Retinal pigment epithelial cell (primary cell): Measurements from ENCODE around the gene CARHSP1.

Experiments
- DNase-seq: peaks from one replicate; pipeline ENCODE4 v3.0.0-alpha.2; 2010; ENCODE audit warnings: low read depth
- H3K4me3 ChIP-seq: 2 replicates; pipeline ENCODE4 v1.5.1; 2011; ENCODE audit warnings: mild to moderate bottlenecking, low read length, control low read depth, moderate library complexity
- TF ChIP-seq, protein P1 (sequence below): conservative IDR thresholded peaks from 2 replicates; pipeline ENCODE4 v1.5.1; 2011; ENCODE audit warnings: low read depth, low read length, control low read depth, inconsistent platforms

Gene CARHSP1

DNA sequence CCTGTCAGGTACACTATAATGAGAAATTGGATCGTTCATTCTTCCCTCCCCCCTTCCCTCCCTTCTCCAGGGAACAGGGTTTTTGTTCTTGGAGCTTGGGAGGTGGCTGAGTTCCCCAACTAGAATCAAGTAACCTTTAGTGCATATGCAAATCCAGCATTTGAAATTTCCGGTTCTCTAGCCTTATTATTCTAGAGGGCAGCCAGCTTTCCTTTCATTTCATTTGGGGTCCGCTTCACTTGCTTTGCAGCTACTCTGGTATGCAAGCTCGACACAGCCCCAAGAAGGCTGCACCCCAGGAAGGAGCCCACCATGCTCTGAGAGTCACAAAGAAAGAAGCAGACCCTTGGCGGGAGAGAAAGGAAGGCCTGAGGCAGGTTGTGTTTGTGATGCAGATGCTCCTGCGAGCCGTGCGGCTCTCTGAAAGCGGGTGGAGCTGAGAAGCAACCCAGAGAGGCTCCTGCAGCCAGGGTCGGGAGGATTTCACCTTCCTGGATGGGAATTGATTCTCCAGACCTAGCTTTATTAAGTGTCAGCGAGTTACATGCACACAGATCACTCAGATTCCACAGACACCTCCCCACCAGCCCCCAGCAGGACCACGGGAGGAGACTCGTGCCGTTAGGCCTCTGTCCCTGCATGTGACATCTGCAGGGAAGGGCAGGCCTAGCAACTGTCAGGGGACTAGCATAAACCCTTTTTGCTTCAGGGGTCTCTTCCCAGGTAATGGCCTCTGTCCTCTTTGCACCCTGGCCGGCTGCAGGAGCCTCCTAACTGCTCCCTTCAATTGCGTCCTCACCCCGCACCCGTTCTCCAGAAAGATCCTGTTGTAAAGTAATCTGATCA lies 36.7 kb downstream of the CARHSP1 start:
- no peak overlapping the region for H3K4me3 ChIP-seq
- TF ChIP-seq, protein P1, sequence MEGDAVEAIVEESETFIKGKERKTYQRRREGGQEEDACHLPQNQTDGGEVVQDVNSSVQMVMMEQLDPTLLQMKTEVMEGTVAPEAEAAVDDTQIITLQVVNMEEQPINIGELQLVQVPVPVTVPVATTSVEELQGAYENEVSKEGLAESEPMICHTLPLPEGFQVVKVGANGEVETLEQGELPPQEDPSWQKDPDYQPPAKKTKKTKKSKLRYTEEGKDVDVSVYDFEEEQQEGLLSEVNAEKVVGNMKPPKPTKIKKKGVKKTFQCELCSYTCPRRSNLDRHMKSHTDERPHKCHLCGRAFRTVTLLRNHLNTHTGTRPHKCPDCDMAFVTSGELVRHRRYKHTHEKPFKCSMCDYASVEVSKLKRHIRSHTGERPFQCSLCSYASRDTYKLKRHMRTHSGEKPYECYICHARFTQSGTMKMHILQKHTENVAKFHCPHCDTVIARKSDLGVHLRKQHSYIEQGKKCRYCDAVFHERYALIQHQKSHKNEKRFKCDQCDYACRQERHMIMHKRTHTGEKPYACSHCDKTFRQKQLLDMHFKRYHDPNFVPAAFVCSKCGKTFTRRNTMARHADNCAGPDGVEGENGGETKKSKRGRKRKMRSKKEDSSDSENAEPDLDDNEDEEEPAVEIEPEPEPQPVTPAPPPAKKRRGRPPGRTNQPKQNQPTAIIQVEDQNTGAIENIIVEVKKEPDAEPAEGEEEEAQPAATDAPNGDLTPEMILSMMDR = no peak
- DNase-seq = no peak

DNA sequence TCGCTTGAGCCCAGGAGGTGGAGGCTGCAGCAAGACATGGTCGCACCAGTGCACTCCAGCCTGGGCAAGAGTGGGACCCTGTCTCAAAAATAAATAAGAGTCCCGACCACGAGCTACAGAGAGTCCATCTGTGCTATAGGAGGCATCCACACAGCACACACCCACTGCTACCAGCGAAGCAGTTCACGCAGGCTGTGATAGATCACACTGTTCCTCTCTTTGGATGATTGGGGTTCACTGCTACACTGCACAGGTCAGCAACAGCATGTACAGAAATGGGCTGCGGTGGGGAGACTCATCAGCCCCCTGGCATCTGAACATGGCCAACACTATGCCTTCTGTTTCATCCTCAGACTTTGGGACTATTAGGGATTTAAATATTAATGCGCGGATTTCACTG lies 37.4 kb downstream of the CARHSP1 start:
- TF ChIP-seq, protein P1 = no peak
- no peak for DNase-seq
- H3K4me3 ChIP-seq = no peak overlapping the region

DNA sequence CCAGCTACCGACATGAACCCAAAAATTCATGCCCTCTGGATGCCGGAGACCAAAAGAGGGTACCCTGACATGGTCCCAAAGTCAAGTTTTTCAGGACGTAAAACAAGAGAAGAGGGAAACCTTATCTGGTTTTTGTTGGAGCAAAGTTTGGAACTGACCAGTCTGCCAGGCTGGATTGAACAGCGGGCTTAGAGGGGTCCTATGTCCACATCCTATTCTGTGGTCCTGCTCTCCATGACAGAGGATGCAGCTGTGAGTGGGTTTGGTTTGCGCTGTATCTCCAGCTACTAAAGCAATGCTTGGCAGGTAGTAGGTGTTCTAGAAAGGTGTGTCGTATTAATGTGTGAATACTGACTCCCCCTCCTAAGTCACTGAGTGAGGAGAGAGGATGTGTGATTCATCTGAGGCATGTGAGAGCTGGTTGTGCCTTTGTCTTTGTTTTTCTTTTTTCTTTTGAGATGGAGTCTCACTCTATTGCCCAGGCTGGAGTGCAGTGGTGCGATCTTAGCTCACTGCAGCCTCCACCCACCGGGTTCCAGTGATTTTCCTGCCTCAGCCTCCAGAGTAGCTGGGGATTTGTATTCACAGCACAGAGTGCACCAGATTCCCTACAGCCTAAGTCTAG lies 40.2 kb downstream of the CARHSP1 start:
- no peak for DNase-seq
- TF ChIP-seq, protein P1 = no peak
- H3K4me3 ChIP-seq = no peak overlapping the region

DNA sequence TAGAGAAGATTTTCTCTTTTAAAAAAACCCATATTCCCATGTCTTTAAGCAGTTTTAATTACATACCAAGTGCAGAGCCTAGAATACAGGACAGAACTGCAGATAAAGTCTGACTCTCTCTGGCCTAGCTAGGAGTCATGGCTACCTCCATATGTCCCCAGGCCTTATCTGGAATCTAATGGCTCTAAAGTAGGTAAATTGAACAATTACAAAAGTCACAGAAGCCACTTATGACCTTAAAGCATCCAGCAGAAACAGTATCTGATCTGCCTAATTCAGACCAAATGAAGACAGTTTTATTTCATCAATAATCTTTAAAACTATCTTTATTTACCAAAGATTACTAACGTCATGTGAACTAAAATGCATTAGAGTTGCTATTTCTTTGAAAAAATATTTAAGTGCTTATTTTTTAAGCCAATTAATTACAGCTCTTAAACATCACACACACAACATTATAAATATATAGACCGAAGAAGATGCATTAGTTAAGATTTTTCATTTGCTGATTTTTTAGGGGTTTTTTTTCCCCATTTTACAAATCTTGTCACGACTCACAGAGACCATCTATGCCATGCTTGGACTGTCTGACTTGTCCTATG lies 42.4 kb downstream of the CARHSP1 start:
- no peak overlapping the region for H3K4me3 ChIP-seq
- no peak for DNase-seq
- TF ChIP-seq, protein P1 = no peak

DNA sequence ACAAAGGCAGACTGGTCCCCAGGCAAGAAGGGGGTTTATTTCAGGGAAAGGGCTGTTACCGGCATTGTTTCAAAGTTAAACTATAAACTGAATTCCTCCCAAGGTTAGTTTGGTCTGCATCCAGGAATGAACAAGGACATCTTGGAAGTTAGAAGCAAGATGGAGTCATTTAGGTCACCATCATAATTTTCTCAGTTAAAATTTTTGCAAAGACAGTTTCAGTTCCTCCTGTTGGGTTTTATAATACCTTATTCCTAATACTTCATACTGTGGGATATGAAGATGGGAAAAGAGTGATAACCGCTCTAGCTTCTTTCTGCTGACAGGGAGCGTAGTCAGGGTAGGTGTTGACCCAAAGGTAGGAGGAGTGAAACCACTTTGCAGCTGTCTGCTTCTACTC lies 46.4 kb downstream of the CARHSP1 start:
- no peak for DNase-seq
- H3K4me3 ChIP-seq = no peak overlapping the region
- TF ChIP-seq, protein P1 = no peak

DNA sequence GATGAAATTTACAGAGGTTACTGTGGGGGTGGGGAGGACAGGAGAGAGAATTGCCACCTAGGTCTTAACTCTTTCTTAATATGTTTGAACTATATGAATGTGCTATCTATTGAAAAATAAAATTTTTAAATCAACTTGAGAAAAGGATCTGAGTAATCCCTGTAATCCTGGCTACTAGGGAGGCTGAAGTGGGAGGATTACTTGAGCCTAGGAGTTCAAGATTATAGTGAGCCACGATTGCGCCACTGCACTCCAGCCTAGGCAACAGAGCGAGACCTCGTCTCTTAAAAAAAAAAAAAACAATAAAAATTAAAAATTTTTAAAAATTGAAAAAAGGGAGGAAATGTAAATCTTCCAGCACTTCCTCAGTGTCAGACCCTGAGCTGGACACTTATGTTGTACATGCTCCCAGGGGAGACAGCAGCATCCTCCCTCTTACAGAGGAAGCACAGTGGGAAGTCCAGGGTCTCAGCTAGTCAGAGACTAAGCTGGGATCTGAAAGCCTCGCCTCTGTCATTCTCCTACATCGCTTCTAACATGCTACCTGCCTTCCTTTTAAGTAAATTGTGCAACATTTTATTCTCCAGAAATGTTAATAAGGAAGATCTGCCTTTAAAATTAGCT lies 49.3 kb downstream of the CARHSP1 start:
- DNase-seq = no peak
- no peak overlapping the region for H3K4me3 ChIP-seq
- TF ChIP-seq, protein P1 = no peak
